HG03378 (cell line): ENCODE data around the gene TUBB2A.
"Not testable (repeated sequence)": the region's sequence is repeated elsewhere in the genome, so short reads cannot be mapped to it uniquely, and the experiment has no call there.

Source experiments
- ATAC-seq: cut with Tn5 transposase; IDR thresholded peaks from one replicate; pipeline ENCODE4 v1.9.1; 2021; ENCODE audit warnings: mild to moderate bottlenecking, moderate library complexity; ENCODE audit not compliant: unreplicated experiment

The TUBB2A gene

GRCh38 chr6:3157131-3157933 is at the start of gene TUBB2A:
Gene TUBB2A (minus strand): TSS chr6:3157544. CDS start chr6:3157463, 81 bp downstream.
- no peak for ATAC-seq

- no peak for ATAC-seq
These were observed 49.1 kb upstream of the TUBB2A start for GRCh38 chr6:3206339-3207015.

GRCh38 chr6:3205913-3206312 is 48.6 kb upstream of the TUBB2A start:
- ATAC-seq = no peak

DNA sequence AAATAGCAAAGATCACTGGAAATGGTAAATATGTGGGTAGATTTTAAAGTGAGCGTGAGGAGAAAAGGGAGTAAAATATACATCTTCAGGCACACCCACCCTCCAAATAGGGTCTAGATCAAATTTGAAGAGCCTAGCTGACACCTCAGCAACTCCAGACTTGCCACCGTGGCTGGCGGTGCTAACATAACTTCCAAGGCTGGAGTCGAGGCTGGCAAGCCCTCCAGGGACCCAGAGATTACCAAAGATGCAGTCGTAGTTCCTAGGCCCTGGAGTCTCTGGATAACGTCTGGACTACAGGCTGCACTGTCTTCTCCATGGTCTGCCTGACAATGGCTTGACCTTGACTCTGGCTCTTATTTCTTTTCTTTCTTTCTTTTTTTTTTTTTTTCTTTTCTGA is 47.6 kb upstream of the TUBB2A start:
- no peak for ATAC-seq

DNA sequence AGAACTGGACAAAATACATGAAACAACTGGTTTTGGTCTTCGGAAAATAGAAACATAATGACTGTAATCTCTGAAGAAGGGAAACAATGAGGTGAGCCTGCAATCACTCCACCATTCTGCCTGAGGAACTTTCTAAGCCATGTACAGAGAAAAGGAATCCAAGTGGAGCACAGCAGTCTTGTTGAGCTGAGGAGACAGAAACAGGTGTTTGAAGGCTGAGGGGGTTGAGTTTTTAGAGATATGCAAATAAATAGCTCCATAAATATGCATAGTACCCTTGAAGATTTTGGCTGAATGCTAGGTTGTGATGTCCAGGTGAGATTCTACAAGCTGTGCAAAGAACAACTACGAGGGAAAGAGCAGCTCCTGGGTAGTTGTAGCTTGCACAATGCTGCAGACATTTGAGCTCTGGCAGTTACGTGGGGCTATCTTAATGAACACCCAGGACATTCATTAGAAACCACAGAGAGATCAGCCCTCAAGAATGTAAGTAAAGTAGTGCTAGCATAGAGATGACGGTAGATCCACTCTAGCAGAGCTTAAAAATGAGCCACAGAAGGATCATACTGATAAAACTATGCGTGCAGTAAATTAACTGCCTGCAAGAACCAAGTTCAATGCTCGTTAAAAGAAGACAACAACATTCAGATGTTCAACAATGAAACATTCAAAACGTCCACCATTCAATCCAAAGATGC is 45.8 kb upstream of the TUBB2A start:
- no peak for ATAC-seq

DNA sequence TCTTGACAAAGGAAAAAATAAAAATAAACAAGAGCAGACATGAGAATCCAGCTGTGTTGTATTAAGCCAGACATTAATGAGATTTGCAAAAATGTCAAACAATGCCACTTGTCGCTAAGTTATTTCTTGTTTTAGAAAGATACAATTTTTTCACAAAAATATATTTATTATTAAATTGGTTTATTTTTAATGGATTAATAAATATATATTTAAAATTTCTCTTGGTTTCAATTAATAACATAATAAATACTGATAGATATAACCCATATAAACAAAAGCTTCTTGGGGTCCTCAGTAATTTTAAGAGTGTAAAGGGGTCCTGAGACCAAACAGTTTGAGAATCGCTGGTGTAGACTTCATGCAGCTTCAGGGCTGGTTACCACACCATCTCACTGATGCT is 44.0 kb upstream of the TUBB2A start:
- no peak for ATAC-seq

DNA sequence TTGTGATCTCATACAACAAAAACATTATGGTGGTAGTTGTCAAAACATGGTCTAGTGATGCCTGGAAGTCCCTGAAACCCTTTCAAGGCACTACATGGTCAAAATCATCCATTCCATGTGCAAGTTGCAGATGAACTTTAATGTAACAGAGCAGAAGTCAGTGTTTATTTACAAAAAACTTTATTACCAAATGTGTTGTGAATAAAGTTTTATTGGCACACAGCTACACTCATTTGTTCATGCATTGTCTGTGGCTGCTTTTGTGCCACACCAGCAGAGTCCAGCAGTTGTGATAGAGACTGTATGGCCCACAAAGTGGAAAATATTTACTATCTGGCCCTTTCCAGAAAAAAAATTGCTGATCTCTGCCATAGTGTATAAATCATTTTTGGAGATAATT is 43.3 kb upstream of the TUBB2A start:
- no peak for ATAC-seq

GRCh38 chr6:3199382-3199781 is 42.0 kb upstream of the TUBB2A start:
- ATAC-seq = no peak

- ATAC-seq = not testable (repeated sequence)
These were observed 40.4 kb upstream of the TUBB2A start for GRCh38 chr6:3197734-3198133.

DNA sequence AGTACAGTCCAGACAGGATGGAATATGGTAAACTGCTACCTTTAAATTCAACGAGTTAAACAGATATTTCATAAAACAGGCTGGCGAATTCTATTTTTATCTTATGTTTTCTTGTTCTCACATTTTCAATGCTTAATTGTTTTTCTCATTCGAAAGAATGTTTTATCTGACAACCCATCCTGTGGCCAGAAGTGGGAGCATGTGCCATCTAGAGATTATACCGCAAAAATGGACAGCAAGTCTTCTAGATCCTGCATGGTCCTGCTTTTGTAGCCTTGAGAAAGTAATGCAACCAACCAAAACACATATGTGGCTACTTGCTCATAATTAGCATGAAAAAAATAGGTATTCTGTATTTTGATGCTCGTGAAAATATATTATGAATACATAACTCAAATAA is 39.4 kb upstream of the TUBB2A start:
- ATAC-seq = no peak

DNA sequence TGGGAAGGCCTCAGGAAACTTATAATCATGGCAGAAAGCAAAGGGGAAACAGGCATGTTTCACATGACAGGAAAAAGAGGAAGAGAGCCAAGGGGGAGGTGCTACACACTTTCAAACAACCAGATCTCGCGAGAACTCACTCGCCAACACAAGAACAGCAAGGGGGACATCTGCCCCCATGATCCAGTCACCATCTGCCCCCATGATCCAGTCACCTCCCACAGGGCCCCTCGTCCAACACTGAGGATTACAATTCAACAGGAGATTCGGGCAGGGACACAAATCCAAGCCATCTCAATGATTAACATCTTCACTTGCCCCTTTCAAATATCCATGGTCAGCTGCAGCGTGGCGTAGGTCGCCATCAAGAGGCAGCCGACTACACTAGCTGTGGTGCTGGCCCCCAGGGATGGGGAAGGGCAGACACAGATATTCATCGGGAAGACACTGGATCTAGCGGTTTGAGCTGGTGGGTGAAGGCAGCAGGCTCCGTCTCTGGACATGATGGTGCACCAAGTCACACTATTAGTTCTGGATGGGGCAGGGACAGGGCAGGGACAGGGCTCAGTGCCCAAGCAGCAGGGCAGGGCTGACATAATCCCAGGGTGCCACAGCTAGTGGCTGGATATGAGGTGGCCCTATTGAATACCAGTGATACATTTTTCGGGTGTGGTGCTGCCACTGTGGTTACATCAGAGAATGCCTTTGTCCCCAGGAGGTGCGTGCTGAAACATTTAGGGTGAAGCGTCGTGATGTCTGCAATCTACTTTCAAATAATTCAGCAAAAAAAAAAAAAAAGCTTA is 38.6 kb upstream of the TUBB2A start:
- ATAC-seq = no peak

DNA sequence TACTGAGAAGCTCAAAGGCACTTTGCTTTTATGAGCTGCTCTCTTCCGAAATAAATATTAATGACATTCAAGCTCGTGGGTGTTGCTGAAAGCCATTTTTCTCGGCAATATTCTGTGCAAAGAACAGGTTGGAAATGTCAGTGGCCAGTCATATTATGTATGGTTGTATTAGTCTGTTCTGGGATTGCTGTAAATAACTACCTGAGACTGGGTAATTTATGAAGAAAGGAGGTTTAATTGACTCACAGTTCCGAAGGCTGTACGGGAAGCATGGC is 38.0 kb upstream of the TUBB2A start:
- ATAC-seq = no peak

- no peak for ATAC-seq
These were observed 37.4 kb upstream of the TUBB2A start for GRCh38 chr6:3194535-3195419.

DNA sequence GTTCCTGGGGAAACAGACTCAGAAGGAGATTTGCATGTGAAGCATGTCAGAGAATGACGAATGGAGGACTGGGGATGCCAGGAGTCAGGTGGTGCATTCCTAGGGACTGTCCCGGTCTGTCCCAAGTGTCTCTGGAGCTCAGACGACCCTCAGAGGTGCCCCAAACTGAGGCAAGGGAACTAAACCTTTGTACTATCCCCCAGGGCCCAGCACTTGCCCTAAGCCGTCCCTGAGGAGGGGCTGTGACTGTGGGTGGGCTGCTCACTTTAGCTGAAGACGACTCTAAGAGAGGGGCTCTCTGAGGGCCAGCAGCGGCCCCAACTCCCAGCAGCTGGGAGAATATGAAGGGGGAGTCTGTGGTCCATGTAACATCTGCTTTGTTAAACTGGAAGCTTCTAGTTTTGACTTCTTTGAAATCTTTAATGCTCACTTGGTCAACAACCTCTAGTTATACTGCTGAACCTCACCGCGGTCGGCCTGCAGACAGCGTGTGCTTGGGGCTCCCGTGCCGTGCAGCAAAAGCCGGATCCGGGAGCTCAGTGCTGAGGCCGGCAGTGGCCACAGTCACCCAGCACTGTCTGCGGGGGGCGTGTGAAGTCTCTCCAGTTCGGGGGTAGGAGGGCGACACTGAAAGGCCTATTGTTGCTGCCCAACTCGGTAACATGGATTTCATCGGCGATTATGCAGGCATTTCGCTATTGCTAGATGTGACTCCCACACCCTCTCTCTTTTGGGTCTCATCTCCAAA is 35.9 kb upstream of the TUBB2A start:
- ATAC-seq = no peak

DNA sequence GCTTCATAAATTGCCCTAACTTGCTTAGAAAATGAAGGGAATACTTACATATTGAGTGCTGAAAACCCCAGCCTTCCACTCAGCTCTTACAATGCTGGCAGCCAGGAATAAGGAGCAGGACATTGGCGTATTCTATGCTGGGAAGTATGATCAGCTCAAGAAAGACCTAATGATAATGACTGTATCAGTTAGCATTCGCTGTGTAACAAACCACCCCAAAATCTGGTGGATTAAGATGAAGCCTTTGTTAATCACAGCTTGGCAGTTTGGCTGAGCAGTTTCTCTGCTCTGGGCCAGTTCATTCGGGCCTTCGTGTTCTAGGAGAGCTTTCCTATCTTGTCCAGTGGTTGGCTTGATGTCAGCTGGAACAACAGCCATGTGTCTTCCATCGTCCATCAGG is 33.4 kb upstream of the TUBB2A start:
- no peak for ATAC-seq

DNA sequence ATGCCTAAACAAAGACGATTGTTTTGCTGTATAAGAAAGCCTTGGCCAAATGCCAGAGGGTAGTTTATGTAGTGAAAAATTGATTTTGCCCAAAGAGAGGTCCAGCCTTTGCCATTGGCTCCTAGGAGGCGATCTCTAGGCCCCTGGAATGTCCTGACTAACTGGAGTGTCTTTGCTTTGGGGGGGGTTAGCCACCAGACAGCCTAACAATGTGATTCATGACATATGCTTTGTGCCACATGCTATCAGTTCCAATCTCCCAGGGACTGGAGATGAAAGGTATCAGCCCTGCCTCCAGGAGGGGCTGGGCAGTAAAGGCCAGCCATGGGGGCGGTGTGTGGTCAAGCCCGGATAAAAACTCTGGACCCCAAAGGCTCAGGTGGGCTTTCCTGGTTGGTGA is 32.7 kb upstream of the TUBB2A start:
- ATAC-seq = no peak

GRCh38 chr6:3189192-3189591 is 31.8 kb upstream of the TUBB2A start:
- not testable (repeated sequence) for ATAC-seq

DNA sequence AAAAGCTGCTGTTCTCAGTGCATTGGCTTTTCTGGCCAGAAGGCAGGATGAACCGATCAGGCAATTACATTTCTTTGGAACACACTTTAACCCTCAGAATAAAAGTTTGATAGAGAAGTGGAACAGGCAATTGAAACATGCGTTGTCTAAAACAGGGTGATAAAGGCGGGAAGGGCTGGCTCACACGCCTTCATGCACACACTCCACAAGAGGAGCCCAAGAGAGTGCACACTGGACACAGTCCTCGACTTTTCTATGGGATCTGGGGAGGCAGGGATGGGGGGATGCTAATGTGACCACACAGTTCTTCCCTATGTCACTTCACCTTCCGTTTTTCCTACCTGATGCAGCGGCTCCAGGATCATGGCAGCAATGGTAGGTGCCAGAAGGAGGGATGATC is 30.9 kb upstream of the TUBB2A start:
- no peak for ATAC-seq

- ATAC-seq = no peak
These were observed 29.6 kb upstream of the TUBB2A start for GRCh38 chr6:3186974-3187382.

DNA sequence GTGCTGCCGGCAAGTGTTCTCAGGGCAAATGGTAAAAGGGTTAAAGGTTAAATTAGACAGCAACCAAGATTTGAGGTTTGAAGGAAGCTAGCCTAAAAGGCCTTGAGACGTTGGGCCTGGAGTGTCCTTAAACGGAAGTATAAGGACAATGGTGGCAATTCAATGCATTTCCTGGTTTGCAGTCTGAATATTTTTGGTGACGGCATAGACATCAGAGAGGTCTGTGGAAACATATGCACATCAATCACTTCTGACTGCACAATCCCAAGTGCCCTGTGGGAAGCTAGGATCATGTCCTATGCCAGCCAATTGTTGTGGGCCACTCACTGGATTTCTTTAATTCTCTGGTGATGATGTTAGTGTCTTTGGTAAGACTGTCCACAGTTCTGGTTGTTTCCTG is 25.7 kb upstream of the TUBB2A start:
- ATAC-seq = no peak
